Stimulated activated naive CD4-positive, alpha-beta T cell (primary cell): ENCODE results near the gene ZIM2.
"Not testable (repeated sequence)": the region's sequence is repeated elsewhere in the genome, so short reads cannot be mapped to it uniquely, and the experiment has no call there.

ENCODE experiments used
- DNase-seq, 6 experiments: peaks; one replicate each; lab custom pipeline; 2025; lab: John Stamatoyannopoulos, UW

Gene ZIM2

GRCh38 chr19:56840451-56841192 is at the start of gene ZIM2, which contains the start of gene PEG3:
Gene ZIM2 (minus strand): TSS chr19:56840726. CDS start chr19:56824277, 16,449 bp downstream.
Gene PEG3 (minus strand): TSS chr19:56840726. CDS start chr19:56824655, 16,071 bp downstream.
- no peak for DNase-seq

- DNase-seq: no peak
Measured at GRCh38 chr19:56885173-56885985, 44.9 kb upstream of the ZIM2 start.

DNA sequence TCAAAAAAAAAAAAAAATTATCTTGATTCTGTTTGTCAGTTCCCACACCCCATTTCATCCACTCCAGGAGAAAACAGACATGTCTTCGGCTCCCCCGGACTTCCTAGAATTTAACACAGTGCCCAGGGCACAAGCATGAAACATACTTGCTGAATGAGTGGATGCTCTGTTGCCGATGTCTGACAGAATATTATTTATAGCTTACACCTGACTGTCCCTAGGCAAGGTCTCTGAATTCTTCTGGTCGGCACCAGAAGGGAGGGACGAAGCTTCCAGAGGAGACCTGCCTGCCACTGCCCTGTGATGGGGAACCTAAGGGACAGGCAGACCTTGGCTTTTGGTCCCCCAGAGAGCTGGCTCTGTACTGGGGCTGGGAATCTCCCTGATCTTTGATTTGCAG is 43.9 kb upstream of the ZIM2 start:
- DNase-seq: no peak

- DNase-seq: no peak
Measured at GRCh38 chr19:56880592-56881190, 40.2 kb upstream of the ZIM2 start.

DNA sequence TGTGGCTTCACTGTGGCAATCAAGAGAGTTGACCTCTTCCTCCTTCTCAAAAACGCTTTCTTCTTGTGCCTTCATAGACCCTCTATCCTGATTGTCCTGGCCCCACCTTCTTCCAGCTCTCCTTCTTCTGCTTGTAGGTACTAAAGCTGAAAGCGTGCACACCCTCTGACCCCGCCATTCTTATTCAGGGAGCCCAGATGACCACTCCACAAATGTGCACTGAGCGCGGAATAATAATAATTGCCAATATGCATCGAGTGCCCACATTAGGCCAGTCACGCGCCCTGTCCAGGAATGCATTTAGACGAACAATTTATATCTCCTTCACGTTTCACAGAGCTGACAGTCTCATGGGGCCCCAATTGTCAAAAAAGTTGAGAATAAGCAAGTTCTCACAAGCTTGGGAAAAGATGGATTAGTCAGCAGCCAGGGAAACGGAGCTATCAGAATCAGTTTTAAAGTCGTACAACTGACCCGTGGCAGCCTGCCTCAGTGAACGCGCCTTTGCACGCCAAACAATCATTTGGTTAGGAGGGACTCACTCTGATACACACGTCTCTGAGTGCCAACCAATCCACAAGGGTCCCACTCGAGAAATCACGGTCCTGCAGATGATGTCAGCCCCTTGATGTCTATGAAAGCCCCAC is 36.7 kb upstream of the ZIM2 start:
- no peak for DNase-seq

DNA sequence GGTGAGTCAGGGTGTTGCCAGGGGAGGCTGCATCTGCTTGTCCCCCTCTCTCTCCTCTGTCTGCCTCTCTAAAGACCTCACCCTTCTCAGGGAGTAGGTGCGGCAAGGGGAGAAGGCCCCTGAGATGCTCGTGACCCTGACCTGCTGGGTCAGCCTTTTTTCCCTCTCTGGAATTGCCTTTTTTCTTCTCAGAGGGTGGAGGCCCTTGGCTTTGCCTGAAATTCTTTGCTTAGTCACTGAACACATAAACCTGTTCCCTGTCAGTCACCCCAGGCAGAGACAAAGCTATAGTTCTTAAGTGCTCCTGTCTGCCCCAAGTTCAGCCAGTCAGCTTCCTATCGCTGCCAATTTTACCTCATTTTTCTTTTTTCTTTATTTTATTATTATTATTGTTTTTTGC is 35.2 kb upstream of the ZIM2 start:
- DNase-seq: no peak

DNA sequence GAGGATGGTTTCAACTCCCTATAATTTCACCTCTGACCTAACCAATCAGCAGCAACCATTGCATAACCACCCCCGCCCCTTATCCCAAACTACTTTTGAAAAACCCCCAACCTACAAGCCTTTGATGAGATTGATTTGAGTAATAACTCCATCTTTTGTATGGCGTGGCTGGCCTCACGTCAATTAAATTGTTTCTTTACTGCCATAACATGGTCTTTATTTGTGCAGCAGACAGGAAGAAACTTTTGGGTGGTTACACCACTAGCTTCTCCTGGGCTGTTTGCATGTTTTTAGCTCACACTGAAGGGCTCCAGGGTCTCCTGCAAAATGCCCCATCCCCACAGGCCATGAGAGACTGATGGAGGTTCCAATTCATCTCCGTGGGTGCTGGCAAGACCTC is 34.0 kb upstream of the ZIM2 start:
- no peak for DNase-seq

- DNase-seq: no peak
Measured at GRCh38 chr19:56873493-56873892, 33.0 kb upstream of the ZIM2 start.

GRCh38 chr19:56869886-56870285 is 29.4 kb upstream of the ZIM2 start:
- DNase-seq: no peak

DNA sequence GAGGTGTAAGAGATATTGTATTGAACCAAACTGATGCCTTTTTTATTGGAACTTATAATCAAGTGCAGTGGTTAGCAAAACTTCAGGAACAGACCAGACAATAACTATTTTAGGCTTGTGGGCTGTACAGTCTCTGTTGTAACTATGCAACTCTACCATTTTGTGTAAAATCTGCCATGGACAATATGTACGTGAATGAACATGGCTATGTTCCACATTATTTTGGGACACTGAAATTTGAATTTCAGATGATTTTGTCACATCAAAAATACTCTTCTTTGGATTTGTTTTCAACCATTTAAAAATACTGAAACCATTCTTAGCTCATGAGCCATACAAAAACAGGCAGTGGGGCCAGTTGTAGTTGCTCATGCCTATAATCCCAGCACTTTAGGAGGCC is 27.9 kb upstream of the ZIM2 start:
- no peak for DNase-seq

- DNase-seq: no peak
Measured at GRCh38 chr19:56866538-56866937, 26.0 kb upstream of the ZIM2 start.

DNA sequence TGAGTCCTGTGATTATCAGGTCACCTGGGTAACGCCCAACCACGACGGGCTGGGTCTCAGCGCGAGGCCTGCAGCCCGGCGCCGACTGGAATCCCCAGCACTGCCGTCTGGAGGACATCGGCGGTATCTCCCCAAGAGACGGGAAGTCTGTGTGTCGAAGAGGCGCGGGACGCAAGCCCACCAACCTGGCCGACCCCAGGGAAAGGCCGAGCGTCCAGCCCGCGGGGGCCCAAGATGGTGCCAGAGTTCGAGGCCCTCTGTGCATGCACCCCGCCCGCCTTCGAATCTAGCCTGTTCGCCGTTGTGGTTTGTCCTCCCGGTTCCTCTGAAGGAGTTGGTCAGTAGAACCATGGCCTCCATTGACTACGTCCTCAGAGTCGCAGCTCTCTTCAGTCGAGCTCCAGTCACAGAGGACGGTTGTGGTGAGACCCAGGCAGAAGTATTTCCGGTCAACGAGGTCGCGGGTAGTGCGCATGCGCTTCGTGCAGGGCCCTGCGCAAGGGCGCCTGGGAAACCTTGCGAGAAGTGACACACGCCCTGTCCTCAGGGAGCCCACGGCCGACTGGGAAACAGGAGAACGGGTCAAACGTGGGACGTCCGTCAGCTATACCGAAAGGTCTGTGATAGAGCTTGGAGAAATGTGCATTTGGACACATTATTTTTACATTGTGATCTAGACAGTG is 24.1 kb upstream of the ZIM2 start:
- no peak for DNase-seq

- no peak for DNase-seq
Measured at GRCh38 chr19:56862741-56863140, 22.2 kb upstream of the ZIM2 start.

GRCh38 chr19:56860409-56860808 is 19.9 kb upstream of the ZIM2 start:
- not testable (repeated sequence) for DNase-seq

GRCh38 chr19:56858026-56858425 is 17.5 kb upstream of the ZIM2 start:
- no peak for DNase-seq

DNA sequence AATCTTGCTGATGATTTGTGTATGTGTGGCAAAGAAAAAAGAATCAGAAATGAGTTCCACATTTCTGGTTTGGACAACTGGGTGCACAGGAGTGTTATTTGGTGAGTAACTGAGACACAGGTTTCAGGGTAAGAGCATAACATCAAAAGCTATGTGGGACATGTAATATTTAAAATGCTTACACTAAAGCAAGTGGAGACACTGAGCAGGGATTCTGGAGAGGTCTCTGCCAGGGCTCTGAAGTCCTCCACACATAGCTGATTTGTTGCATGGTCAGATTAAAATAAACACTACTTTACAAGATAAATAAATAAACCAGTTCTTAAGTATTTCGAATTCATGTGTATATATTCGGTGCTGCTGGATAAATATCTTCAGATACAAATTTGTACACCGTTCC is 16.3 kb upstream of the ZIM2 start:
- DNase-seq: no peak

- DNase-seq: not testable (repeated sequence)
Measured at GRCh38 chr19:56852361-56852760, 11.8 kb upstream of the ZIM2 start.

GRCh38 chr19:56848166-56848565 is 7.6 kb upstream of the ZIM2 start:
- no peak for DNase-seq

DNA sequence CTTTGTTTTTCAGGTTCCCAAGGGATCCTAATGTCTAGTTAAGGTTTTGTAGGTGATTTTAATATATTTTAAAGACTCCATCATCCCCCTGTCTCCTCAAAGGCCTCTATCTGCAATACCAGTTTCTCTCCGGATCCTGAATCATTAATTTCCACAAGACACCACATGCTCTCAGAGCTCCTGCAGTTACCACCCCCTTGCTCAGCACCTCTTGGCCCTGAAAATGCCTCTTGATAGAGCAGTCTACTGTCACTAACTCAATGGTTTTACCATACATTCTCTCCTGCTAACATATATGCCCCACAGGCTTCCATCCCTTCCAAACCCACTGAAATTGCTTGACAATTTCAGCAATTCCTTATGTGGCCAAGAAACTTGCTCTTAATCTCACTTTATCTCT is 1.9 kb upstream of the ZIM2 start:
- no peak for DNase-seq

DNA sequence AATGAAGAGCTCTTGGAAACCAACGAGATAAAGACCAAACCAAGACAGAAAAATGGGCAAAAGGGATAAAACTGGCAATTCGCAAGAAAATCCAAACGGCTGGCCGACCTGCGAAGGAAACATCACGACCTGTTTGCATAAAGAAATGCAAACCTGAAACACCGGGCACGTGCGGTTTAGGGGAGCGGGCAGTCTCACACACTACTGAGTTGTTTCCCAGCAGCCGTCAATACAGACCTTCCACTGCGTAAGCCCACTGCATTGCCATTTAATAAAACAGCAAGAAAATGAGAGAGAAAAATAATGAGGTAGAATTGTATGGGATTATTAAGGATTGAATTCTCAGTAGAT is 642 bp upstream of the ZIM2 start:
- no peak for DNase-seq

- DNase-seq: no peak
Measured at GRCh38 chr19:56839652-56840450, 675 bp downstream of the ZIM2 start.
